Dedifferentiated amniotic fluid mesenchymal stem cell (primary cell): Measurements from ENCODE around the gene CNTNAP1.
A peak's percentile ranks its signal among the peaks of the same experiment; 100 is the strongest.

Experiments used
- DNase-seq: peaks from one replicate; pipeline ENCODE4 v3.0.0-alpha.2; 2016; ENCODE audit errors: extremely low spot score

Gene CNTNAP1

GRCh38 chr17:42685831-42686230 is 3.5 kb downstream of the CNTNAP1 start:
- DNase-seq: no peak

GRCh38 chr17:42686520-42687128 is 4.3 kb downstream of the CNTNAP1 start:
- no peak for DNase-seq

DNA sequence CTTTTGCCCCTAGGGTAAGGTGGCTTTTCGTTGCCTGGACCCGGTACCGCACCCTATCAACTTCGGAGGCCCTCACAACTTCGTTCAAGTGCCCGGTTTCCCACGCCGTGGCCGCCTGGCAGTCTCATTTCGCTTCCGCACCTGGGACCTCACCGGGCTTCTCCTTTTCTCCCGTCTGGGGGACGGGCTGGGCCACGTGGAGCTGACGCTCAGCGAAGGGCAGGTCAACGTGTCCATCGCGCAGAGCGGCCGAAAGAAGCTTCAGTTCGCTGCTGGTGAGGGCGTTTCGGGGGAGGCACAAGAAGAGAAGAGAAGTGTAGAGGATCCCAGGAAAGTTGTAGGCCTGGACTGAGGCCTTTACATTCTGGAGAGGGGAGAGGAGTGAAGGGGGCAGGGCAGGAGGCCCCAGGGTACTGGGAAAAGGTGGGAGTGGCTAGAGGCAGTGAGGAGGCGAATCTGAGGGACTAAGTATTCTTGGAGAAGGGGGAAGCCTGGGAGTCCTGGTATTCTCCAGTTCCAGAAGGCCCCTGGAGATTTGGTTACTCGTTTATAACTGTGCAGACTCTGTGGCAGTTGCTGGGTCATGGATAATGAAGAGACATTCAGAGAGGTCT is 5.5 kb downstream of the CNTNAP1 start:
- no peak for DNase-seq

DNA sequence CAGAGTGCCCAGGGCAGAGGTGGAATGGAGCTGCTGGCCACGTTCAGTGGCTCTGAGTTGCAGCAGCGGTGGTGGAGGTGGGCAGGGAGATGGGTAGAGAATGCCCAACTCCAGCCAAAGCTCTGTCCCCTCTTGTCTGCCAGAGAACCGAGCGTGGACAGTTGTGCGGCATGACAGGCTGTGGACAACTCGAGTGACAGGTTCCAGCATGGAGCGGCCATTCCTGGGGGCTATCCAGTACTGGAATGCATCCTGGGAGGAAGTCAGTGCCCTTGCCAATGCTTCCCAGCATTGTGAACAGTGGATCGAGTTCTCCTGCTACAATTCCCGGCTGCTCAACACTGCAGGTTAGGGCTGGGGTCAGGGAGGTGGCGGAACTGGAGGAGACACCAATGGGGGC is 8.3 kb downstream of the CNTNAP1 start:
- DNase-seq: no peak

GRCh38 chr17:42691021-42691545 is 8.8 kb downstream of the CNTNAP1 start:
- no peak for DNase-seq

- DNase-seq: no peak
These were observed 10.2 kb downstream of the CNTNAP1 start for GRCh38 chr17:42692489-42692888.

DNA sequence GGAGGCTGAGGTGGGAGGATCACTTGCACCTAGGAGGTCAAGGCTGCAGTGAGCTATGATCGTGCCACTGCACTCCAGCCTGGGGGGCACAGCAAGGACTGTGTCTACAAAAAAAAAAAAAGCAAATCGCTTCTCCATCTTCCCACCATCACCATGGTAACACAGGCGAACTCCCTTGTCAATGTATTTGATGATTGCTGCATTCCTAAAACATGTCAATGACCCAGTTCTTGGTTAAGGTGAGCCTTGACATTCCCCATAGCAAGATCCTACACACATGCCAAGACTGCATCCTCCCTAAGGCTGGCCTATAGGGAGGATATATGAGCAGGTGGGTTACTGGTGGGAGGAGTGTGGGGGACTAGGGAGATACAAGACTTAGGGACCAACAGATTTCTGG is 12.2 kb downstream of the CNTNAP1 start:
- no peak for DNase-seq

DNA sequence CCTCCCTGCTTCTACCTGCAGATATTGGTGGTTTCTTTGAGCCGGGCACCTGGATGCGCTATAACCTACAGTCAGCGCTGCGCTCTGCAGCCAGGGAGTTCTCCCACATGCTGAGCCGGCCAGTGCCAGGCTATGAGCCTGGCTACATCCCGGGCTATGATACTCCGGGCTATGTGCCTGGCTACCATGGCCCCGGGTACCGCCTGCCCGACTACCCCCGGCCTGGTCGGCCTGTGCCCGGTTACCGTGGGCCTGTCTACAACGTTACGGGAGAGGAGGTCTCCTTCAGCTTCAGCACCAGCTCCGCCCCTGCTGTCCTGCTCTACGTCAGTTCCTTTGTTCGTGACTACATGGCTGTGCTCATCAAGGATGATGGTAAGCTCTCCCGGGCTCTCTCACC is 13.2 kb downstream of the CNTNAP1 start:
- no peak for DNase-seq

GRCh38 chr17:42697108-42697811 is 14.9 kb downstream of the CNTNAP1 start:
- no peak for DNase-seq

DNA sequence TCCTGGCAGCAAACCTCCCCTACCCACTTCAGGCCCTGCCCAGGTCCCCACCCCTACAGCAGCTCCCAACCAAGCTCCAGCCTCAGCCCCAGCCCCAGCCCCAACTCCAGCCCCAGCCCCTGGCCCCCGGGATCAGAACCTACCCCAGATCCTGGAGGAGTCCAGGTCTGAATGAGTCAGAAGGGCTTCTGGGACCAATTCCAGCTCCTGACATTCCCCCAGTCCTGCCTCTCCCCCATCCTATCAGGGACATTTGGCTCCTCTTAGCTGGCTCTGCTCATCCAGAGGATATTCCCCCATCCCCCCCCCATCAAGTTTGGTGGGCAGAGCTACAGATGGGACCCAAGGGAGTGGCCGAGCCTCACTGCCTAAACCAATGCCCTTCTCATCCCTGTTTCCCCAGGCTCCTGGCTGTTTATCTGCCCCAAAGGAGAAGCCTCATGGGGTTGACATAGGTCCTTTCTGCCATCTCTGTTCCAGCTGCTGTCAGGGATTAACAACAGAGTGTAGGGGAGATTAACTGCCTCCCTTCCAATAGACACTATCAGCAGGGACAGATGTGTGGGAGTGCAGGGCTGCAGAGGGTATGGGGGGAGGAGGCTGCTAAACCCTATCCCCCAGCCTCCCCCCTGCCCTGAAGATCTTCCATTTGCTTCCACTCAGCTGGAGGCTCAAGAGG is 16.5 kb downstream of the CNTNAP1 start:
- DNase-seq: peak; percentile 39

DNA sequence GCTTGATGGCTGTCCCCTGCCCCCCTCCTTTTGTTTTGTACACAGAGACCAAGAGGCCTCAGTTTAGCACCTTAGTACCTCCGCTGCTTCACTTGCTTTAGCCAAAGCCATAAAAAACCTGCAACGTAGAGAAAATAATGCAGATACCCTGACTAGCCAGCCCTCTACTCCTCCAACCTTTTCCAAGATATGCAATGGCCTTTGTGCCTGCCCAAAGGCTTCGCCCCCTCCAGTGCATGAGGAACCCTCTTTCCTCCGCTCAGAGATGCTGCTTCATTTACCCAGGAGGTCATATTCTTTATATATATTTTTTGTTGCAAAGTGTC is 17.0 kb downstream of the CNTNAP1 start:
- no peak for DNase-seq

- no peak for DNase-seq
These were observed 18.4 kb downstream of the CNTNAP1 start for GRCh38 chr17:42700586-42701289.

- no peak for DNase-seq
These were observed 20.1 kb downstream of the CNTNAP1 start for GRCh38 chr17:42702446-42702845.

- no peak for DNase-seq
These were observed 22.1 kb downstream of the CNTNAP1 start for GRCh38 chr17:42704490-42704836.

DNA sequence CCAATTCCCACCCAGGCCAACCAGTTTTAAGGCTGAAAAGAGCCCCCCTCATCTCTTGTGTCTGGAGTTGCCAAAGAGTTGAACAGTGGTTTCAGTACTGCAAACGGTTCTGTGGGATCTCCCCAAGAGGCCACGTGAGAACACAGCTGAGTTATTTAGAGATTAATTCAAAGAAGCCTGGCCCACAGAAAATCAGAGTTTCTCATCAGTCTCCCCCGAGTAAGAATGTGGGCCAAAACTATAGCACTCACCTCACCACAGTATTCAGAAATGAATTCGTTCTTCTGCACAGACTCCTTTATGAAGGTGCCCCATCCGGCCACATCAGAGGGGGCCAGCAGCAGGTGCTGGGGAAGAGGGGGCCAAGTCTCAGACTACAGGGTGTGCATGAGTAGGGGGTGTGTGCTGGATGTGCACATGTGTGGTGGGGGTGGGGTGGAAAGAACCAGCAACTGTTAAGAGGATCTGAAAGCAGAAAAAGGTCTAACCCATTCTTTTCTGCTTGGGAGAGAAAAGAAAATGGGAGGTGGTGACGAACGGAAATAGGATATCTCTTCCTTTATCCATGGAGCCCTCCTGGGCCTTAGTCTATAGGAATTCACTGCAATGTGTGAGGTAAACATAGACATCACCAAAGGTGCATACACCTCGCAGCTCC is 22.6 kb downstream of the CNTNAP1 start:
- no peak for DNase-seq

DNA sequence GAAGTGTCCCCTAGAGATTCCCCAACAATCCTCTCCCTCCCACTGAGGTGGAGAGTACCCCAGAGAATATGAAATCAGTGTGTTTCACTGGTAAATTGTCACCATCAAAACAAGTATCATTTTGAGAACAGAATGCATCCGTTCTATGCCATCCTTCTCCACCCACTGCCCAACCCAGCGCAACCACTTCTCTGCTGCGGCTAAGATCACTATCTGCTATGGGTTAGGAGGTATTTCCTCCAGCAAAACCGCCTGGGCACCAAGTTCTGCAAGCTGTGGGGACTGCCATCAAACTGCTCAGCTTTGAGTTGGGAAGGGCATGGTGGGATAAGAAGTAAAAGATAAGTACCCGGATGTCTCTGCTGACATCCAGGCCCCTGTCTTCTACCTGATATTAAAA is 24.4 kb downstream of the CNTNAP1 start:
- DNase-seq: no peak

DNA sequence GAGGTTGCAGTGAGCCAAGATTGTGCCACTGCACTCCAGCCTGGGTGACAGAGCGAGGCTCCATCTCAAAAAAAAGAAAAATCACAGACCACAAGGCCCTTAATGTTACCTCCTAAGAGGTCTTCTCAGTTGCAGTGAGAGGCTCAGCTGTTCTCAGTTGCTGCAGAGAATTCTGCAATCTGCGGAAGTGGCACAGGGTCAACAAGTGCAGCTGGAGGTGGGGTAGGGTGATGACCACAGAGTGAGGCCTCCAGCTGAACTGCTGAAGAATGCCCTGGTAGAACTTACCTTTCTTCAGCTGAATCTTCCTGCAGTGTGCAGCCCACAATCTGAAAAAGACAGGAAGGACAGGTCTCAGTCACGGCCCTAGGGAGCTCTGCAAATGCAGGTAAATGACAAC is 26.3 kb downstream of the CNTNAP1 start:
- DNase-seq: no peak

DNA sequence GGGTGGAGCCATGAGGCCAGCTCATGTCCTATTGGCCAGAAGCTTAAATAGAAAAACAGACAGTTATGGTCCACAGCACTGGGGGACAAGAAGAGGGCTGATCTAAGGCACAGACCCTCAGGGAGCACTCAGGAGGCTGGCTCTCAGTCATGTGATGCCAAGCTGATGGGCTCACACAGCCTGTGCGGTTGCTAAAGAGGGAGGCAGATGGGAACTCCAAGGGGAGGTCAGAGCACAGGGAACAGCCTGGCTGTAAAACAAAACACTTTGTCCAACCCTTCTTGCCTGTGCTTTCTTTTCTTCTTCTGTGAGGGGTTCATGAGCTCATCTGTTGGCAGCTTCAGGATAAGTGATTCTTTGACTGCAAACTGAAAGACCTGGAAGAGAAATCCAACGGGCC is 27.2 kb downstream of the CNTNAP1 start:
- DNase-seq: no peak

GRCh38 chr17:42720996-42721583 is 38.8 kb downstream of the CNTNAP1 start:
- peak; percentile 75 for DNase-seq

- DNase-seq: no peak
These were observed 41.3 kb downstream of the CNTNAP1 start for GRCh38 chr17:42723636-42724035.

- no peak for DNase-seq
These were observed 42.8 kb downstream of the CNTNAP1 start for GRCh38 chr17:42725143-42725542.
